Measurements from ENCODE around the gene PCNX2. TPM values are rescaled to one million over a fixed set of nuclear protein-coding genes. Genes with fewer than 3 reads are reported as not detected.

The PCNX2 gene
- total RNA-seq, 1 experiment from 2014 or later: 15.3 TPM

DNA sequence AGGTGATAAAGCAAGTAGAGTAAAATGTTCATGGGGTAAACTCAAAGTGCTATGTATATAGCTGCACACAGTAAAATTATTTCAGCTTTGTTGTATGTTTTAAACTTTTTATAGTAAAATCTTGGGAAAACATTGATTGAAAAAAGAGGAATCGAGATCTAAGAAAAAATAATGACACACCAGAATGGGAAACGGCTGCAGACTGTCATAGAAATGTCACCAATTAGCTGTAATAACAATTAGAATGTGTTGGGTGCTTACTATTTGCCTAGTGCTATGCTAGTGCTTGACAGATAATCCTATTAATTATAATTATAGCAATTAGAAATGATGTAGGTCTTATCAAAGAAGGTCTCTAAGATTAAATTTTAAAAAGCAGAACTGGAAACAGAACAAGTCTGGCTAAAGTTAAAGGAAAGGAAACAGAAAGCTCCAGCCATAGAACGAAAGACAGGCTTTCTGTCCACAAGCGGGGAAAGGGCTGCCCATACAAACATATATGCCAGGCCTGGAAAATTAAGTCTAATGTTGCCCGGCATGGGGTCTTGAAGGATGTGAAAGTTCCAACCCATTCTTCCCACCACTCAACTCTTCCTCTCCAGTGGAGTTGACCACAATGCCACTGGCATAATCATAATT, 5.0 kb downstream of the PCNX2 start:
- no peaks in the 10 kb centered on the region for H3K27me3 ChIP-seq (ENCODE audit: insufficient read depth, low read length)
- H3K4me2 ChIP-seq (ENCODE audit: low read length): no peak overlapping the region
- DNase-seq (ENCODE audit: low read depth, low spot score) (no peak), ATAC-seq (no peak)
- H3K36me3 ChIP-seq (ENCODE audit: control insufficient read depth in 1 of 2, insufficient read depth in 2 of 2, low read length in 2 of 2): no peaks in the 10 kb centered on the region
- no peak overlapping the region for H3K4me3 ChIP-seq (replicated peaks in 1 of 2; ENCODE audit: low read depth in 1 of 2, low read length in 2 of 2)
- no peak overlapping the region for H3K27ac ChIP-seq (ENCODE audit: low read depth, low read length)
- H2AFZ ChIP-seq (ENCODE audit: low read depth, low read length, poor library complexity, severe bottlenecking): no peak overlapping the region
- BruUV-seq (replicated peaks): no TSS peak
- CTCF ChIA-PET: no interaction called here
- H3K79me2 ChIP-seq (ENCODE audit: insufficient read depth, low read length): peaks cover 48% of the 10 kb centered on the region
- H3K4me1 ChIP-seq (ENCODE audit: control insufficient read depth in 1 of 2, insufficient read depth in 2 of 2, low read length in 2 of 2): peaks cover 15 to 31% of the 10 kb centered on the region in 2 experiments; a peak in 3 of 4 replicates
- no peaks in the 10 kb centered on the region for H3K9me2 ChIP-seq (ENCODE audit: insufficient read depth)
- no peaks in the 10 kb centered on the region for H3K9me3 ChIP-seq (ENCODE audit: control insufficient read depth in 1 of 2, insufficient read depth in 1 of 2, low read depth in 1 of 2, low read length in 2 of 2)
- no peaks in the 10 kb centered on the region for H4K20me1 ChIP-seq (ENCODE audit: insufficient read depth)
- H3K9ac ChIP-seq (ENCODE audit: low read length): no peak overlapping the region
- TF ChIP-seq EZH2phosphoT487 (IDR thresholded peaks at IDR 0.05; ENCODE audit: borderline replicate concordance): no peak
- TF ChIP-seq ATF3 (IDR thresholded peaks at IDR 0.05): no peak
- no peak for TF ChIP-seq POLR2AphosphoS5 (IDR thresholded peaks at IDR 0.05; ENCODE audit: low read depth, low read length)
- no peak for TF ChIP-seq ZNF274 (IDR thresholded peaks at IDR 0.05; ENCODE audit: low read depth, low read length)
- TF ChIP-seq, protein P1, sequence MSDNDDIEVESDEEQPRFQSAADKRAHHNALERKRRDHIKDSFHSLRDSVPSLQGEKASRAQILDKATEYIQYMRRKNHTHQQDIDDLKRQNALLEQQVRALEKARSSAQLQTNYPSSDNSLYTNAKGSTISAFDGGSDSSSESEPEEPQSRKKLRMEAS (IDR thresholded peaks at IDR 0.05): no peak
- no peak for TF ChIP-seq EZH2 (IDR thresholded peaks at IDR 0.05)
- TF ChIP-seq POLR2A (IDR thresholded peaks at IDR 0.05; ENCODE audit: borderline replicate concordance, extremely low read depth, insufficient read depth, insufficient read length): no peak
- TF ChIP-seq RAD21 (IDR thresholded peaks at IDR 0.05; ENCODE audit: low read depth): no peak
- TF ChIP-seq, protein P2, sequence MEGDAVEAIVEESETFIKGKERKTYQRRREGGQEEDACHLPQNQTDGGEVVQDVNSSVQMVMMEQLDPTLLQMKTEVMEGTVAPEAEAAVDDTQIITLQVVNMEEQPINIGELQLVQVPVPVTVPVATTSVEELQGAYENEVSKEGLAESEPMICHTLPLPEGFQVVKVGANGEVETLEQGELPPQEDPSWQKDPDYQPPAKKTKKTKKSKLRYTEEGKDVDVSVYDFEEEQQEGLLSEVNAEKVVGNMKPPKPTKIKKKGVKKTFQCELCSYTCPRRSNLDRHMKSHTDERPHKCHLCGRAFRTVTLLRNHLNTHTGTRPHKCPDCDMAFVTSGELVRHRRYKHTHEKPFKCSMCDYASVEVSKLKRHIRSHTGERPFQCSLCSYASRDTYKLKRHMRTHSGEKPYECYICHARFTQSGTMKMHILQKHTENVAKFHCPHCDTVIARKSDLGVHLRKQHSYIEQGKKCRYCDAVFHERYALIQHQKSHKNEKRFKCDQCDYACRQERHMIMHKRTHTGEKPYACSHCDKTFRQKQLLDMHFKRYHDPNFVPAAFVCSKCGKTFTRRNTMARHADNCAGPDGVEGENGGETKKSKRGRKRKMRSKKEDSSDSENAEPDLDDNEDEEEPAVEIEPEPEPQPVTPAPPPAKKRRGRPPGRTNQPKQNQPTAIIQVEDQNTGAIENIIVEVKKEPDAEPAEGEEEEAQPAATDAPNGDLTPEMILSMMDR (IDR thresholded peaks at IDR 0.05 in 2 of 3, conservative IDR thresholded peaks at IDR 0.05 in 1 of 3; ENCODE audit: borderline replicate concordance in 1 of 3, insufficient read depth in 1 of 3, low read depth in 2 of 3, low read length in 2 of 3): no peak
- no peak for TF ChIP-seq TCF7L2 (IDR thresholded peaks at IDR 0.05; ENCODE audit: borderline replicate concordance, extremely low read depth, insufficient read depth, insufficient read length)
- TF ChIP-seq ELF1 (IDR thresholded peaks at IDR 0.05; ENCODE audit: borderline replicate concordance, low read depth): no peak
- TF ChIP-seq CEBPB (IDR thresholded peaks at IDR 0.05; ENCODE audit: low read depth): no peak
- no peak for TF ChIP-seq SIN3A (IDR thresholded peaks at IDR 0.05; ENCODE audit: low read depth)
- TF ChIP-seq YY1 (IDR thresholded peaks at IDR 0.05; ENCODE audit: extremely low read depth, insufficient replicate concordance, low read depth, low read length): no peak
- no peak for TF ChIP-seq ZBTB33 (IDR thresholded peaks at IDR 0.05; ENCODE audit: extremely low read depth, insufficient replicate concordance, low read length)
- TF ChIP-seq, protein P3, sequence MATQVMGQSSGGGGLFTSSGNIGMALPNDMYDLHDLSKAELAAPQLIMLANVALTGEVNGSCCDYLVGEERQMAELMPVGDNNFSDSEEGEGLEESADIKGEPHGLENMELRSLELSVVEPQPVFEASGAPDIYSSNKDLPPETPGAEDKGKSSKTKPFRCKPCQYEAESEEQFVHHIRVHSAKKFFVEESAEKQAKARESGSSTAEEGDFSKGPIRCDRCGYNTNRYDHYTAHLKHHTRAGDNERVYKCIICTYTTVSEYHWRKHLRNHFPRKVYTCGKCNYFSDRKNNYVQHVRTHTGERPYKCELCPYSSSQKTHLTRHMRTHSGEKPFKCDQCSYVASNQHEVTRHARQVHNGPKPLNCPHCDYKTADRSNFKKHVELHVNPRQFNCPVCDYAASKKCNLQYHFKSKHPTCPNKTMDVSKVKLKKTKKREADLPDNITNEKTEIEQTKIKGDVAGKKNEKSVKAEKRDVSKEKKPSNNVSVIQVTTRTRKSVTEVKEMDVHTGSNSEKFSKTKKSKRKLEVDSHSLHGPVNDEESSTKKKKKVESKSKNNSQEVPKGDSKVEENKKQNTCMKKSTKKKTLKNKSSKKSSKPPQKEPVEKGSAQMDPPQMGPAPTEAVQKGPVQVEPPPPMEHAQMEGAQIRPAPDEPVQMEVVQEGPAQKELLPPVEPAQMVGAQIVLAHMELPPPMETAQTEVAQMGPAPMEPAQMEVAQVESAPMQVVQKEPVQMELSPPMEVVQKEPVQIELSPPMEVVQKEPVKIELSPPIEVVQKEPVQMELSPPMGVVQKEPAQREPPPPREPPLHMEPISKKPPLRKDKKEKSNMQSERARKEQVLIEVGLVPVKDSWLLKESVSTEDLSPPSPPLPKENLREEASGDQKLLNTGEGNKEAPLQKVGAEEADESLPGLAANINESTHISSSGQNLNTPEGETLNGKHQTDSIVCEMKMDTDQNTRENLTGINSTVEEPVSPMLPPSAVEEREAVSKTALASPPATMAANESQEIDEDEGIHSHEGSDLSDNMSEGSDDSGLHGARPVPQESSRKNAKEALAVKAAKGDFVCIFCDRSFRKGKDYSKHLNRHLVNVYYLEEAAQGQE (IDR thresholded peaks at IDR 0.05; ENCODE audit: low read depth): no peak
- intact Hi-C loops (cut with micrococcal nuclease): loop anchor here (10.0 kb wide), 1 partner anchor 614 kb away; the partner anchor contains the start of gene SLC35F3
- POLR2A ChIA-PET: no interaction called here
- RAD21 ChIA-PET (ENCODE audit: low non-redundant PET in 1 of 2, low total read pairs in 2 of 2, uncharacterized antibody in 2 of 2, unreplicated experiment in 2 of 2): no interaction called here

Measured in HCT116 (cell line).